ENCODE results near the gene HNRNPUL2.

Gene HNRNPUL2

DNA sequence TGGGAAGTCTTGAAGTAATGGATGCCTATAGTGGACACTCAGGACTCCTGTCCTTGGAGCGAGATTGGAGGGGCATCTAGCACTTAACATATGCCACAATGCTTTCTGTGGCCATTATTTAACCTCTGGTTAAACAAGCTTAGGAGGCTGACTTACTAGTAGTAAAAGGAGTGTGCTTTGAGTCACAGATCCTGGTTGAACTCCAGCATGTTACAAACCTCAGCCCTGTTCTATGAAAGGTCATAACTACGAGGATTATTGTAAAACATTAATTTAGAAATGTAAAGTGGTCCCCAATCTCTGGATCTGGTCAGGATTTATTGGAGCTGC, 54.1 kb downstream of the HNRNPUL2 start:
- Histone ChIP-seq H3K9ac (ENCODE audit: low read depth, low read length) (0 out of 2 replicates have a peak overlapping the region, but pooled peaks have one; percentile 90), H3K4me2 (ENCODE audit: insufficient read depth, low read length) (peak overlapping the region; percentile 82), H3K27me3 (ENCODE audit: insufficient read depth, low read length, poor library complexity) (no peaks in the 10 kb centered on the region), H3K4me3 (ENCODE audit: low read depth in 1 of 2, low read length in 2 of 2) (peak overlapping the region in 1 of 2 experiments; percentile 91; a peak in 1 of 4 replicates), H3K9me3 (ENCODE audit: insufficient read depth, low read length, severe bottlenecking) (no peaks in the 10 kb centered on the region), H3K36me3 (ENCODE audit: insufficient read depth, low read length) (peaks cover 48% of the 10 kb centered on the region), H3K79me2 (ENCODE audit: insufficient read depth, low read length) (peaks cover 78% of the 10 kb centered on the region), H3K4me1 (ENCODE audit: insufficient read depth, low read length) (peaks cover 60% of the 10 kb centered on the region), H3K27ac (ENCODE audit: low read length) (no peak overlapping the region), H4K20me1 (ENCODE audit: insufficient read depth, low read length) (peaks cover 4% of the 10 kb centered on the region; the same call in 1 of the 2 replicates), H2AFZ (ENCODE audit: low read depth, low read length) (no peak overlapping the region)
- TF ChIP-seq EZH2 (IDR thresholded peaks at IDR 0.05; ENCODE audit: borderline replicate concordance, low read depth, low read length, severe bottlenecking), result no peak
- TF ChIP-seq, protein P1, sequence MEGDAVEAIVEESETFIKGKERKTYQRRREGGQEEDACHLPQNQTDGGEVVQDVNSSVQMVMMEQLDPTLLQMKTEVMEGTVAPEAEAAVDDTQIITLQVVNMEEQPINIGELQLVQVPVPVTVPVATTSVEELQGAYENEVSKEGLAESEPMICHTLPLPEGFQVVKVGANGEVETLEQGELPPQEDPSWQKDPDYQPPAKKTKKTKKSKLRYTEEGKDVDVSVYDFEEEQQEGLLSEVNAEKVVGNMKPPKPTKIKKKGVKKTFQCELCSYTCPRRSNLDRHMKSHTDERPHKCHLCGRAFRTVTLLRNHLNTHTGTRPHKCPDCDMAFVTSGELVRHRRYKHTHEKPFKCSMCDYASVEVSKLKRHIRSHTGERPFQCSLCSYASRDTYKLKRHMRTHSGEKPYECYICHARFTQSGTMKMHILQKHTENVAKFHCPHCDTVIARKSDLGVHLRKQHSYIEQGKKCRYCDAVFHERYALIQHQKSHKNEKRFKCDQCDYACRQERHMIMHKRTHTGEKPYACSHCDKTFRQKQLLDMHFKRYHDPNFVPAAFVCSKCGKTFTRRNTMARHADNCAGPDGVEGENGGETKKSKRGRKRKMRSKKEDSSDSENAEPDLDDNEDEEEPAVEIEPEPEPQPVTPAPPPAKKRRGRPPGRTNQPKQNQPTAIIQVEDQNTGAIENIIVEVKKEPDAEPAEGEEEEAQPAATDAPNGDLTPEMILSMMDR (IDR thresholded peaks at IDR 0.05; ENCODE audit: borderline replicate concordance, extremely low read depth, low read length, poor library complexity, severe bottlenecking), result no peak
- DNase-seq, result no peak
- no peak for ATAC-seq (ENCODE audit: insufficient read depth, low read depth)

DNA sequence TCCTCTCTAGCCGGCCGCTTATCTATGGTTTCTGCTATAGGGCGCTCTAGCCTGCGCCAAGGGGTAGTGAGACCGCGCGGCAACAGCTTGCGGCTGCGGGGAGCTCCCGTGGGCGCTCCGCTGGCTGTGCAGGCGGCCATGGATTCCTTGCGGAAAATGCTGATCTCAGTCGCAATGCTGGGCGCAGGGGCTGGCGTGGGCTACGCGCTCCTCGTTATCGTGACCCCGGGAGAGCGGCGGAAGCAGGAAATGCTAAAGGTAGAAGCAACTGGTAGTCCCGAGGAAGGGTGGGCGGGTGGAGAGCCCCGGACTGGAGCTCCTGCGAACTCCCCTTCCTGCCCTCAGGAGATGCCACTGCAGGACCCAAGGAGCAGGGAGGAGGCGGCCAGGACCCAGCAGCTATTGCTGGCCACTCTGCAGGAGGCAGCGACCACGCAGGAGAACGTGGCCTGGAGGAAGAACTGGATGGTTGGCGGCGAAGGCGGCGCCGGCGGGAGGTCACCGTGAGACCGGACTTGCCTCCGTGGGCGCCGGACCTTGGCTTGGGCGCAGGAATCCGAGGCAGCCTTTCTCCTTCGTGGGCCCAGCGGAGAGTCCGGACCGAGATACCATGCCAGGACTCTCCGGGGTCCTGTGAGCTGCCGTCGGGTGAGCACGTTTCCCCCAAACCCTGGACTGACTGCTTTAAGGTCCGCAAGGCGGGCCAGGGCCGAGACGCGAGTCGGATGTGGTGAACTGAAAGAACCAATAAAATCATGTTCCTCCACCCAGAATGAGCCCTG, 55.5 kb downstream of the HNRNPUL2 start, which contains the start of the genes LBHD1 and UQCC3:
Gene LBHD1 (minus strand): TSS at position 660 of the 782 bp plus-strand sequence. CDS start 2,236 bp downstream, outside the sequence.
Gene UQCC3 (plus strand): TSS at position 66 of the 782 bp plus-strand sequence. CDS start 73 bp downstream, at position 139.
- Histone ChIP-seq H3K27me3 (ENCODE audit: insufficient read depth, low read length, poor library complexity) (no peaks in the 10 kb centered on the region), H3K36me3 (ENCODE audit: insufficient read depth, low read length) (peaks cover 47% of the 10 kb centered on the region), H3K9me3 (ENCODE audit: insufficient read depth, low read length, severe bottlenecking) (no peaks in the 10 kb centered on the region), H4K20me1 (ENCODE audit: insufficient read depth, low read length) (peaks cover 4% of the 10 kb centered on the region; the same call in 1 of the 2 replicates), H3K27ac (ENCODE audit: low read length) (peak within 1 kb of the TSS; percentile 94), H3K9ac (ENCODE audit: low read depth, low read length) (peak within 1 kb of the TSS; percentile 90), H3K4me2 (ENCODE audit: insufficient read depth, low read length) (peak within 1 kb of the TSS; percentile 82), H3K79me2 (ENCODE audit: insufficient read depth, low read length) (peaks cover 78% of the 10 kb centered on the region), H3K4me1 (ENCODE audit: insufficient read depth, low read length) (peaks cover 59% of the 10 kb centered on the region), H3K4me3 (ENCODE audit: low read depth in 1 of 2, low read length in 2 of 2) (peak within 1 kb of the TSS; percentile 77 to 91), H2AFZ (ENCODE audit: low read depth, low read length) (peak within 1 kb of the TSS; percentile 81)
- ATAC-seq (ENCODE audit: insufficient read depth, low read depth) (peak; percentile 88), DNase-seq (peak; percentile 85)
- TF ChIP-seq, protein P1 (IDR thresholded peaks at IDR 0.05; ENCODE audit: borderline replicate concordance, extremely low read depth, low read length, poor library complexity, severe bottlenecking), result no peak
- TF ChIP-seq EZH2 (IDR thresholded peaks at IDR 0.05; ENCODE audit: borderline replicate concordance, low read depth, low read length, severe bottlenecking), result no peak

DNA sequence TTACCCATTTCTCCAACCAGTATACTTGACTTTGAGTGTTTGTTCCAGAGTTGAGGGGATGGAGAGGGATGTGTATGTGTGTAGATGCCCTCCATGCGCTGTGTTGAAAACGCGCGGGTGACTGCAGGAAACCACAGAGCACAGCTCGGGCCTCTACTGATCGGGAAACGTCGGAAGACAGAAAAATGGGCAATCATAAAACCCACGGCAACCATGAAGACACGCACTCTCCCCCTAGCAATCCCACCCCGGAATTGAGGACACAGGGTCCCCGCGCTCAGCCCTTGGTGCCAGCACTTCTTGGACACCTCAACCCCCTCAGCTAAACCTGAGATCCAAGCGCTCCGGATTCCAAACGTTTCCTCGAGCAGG, 56.0 kb downstream of the HNRNPUL2 start:
- H4K20me1 ChIP-seq (ENCODE audit: insufficient read depth, low read length), result peaks cover 8% of the 10 kb centered on the region
- H3K79me2 ChIP-seq (ENCODE audit: insufficient read depth, low read length), result peaks cover 78% of the 10 kb centered on the region
- H3K27me3 ChIP-seq (ENCODE audit: insufficient read depth, low read length, poor library complexity), result no peaks in the 10 kb centered on the region
- H3K4me2 ChIP-seq (ENCODE audit: insufficient read depth, low read length), result peak overlapping the region; percentile 82
- H3K9me3 ChIP-seq (ENCODE audit: insufficient read depth, low read length, severe bottlenecking), result no peaks in the 10 kb centered on the region
- H3K36me3 ChIP-seq (ENCODE audit: insufficient read depth, low read length), result peaks cover 47% of the 10 kb centered on the region
- H3K4me3 ChIP-seq (ENCODE audit: low read depth in 1 of 2, low read length in 2 of 2), result peak overlapping the region; percentile 77 to 91
- H3K4me1 ChIP-seq (ENCODE audit: insufficient read depth, low read length), result peaks cover 59% of the 10 kb centered on the region
- H2AFZ ChIP-seq (ENCODE audit: low read depth, low read length), result peak overlapping the region; percentile 81
- DNase-seq, result no peak
- TF ChIP-seq, protein P1 (IDR thresholded peaks at IDR 0.05; ENCODE audit: borderline replicate concordance, extremely low read depth, low read length, poor library complexity, severe bottlenecking), result no peak
- no peak for TF ChIP-seq EZH2 (IDR thresholded peaks at IDR 0.05; ENCODE audit: borderline replicate concordance, low read depth, low read length, severe bottlenecking)
- peak; percentile 23 for ATAC-seq (ENCODE audit: insufficient read depth, low read depth)
- H3K27ac ChIP-seq (ENCODE audit: low read length), result peak overlapping the region; percentile 94
- peak overlapping the region; percentile 90 for H3K9ac ChIP-seq (ENCODE audit: low read depth, low read length)
